ENCODE results near the gene FBN3.

FBN3 gene

DNA sequence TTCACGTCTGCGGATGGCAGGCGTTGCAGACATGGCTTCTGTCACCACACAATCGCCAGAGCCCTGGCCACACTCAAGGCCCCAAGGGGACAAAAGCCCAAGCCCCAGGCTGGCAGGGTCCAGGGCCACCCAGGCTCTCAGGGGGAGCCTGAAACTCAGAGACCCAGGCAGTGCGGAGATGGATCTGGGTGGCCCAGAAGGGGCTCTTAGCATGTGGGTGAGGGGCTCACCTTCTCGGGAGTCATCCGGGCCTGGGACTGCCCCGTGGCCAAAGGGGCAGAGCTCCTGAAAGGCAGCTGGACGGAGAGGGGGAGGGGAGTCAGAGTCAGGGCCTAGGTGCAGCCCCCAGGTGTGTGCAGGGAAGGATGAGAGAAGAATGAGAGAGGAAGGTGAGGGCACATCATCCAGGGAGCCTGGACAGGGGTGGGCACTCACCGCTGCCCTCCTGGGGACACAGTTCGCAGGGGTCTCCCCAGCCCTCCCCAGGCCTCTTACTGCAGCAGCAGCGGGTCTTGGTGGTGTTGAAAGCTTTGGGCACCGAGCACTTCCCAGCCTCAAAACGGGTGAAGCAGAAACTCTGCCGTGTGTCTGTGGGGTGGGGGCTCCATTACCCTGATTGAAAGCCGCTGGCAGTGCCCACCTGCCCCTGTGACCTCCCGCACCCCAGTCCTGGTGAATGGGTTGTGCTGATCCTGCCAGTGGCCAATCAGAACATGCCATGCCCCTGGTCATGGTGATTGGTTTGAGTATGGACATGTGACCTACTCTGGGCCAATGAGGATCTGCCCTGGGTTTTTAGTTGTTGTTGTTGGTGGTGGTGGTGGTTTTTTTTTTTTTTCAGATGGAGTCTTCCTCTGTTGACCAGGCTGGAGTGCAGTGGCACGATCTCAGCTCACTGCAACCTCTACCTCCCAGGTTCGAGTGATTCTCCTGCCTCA, 59.5 kb downstream of the FBN3 start:
- DNase-seq (ENCODE audit: low read depth in 2 of 2): no peak

DNA sequence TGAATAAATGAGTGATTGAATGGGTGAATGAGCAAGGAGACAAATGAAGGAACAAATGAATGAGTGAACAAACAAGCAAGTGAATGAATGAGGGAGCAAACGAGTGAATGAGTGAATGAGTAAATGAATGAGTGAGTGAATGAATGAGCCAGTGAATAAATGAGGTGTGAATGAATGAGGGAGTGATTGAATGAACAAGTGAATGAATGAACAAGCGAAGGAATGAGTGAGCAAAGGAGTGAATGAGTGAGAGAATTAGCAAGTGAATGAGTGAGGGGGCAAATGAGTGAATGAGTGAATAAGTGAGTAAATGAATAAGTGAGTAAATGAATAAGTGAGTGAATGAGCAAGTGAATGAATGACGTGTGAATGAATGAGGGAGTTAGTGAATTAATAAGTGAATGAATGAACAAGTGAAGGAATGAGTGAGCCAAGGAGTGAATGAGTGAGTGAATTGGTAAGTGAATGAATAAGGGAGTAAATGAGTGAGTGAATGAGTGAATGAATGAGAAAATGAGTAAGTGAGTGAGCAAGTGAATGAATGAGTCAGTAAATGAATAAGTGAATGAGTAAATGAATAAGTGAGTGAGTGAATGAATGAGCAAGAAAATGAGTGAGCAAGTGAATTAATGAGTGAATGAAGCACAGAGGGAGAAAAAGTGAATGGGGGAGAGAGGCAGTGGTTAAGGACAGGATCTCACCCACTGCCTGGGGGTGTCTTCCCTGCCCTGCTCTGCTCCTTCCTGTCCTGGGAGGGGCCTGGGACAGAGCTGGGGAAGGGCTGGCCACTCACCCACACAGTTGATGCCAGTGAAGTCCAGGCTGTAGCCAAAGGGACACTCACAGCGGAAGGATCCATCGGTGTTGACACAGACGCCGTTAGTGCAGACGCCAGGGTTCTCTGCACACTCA, 60.4 kb downstream of the FBN3 start:
- DNase-seq (ENCODE audit: low read depth in 2 of 2): no peak

DNA sequence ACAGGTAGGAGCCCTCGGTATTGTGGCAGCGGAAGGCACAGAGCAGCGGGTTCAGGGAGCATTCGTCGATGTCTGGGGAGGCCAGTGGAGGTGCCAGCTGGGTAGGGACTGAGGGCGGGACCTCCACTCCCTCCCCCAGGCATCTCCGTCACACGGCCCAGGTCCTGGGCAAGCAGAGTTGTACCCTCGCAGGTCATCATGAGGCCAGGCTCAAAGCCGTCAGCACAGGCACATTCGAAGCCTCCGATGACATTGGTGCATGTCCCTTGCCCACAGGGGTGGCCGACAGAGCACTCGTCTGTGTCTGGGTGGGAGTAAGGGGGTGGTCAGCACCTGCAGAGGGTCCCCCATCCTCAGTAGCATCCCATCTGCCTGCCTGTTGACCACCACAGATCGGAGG, 61.5 kb downstream of the FBN3 start:
- no peak for DNase-seq (ENCODE audit: low read depth in 2 of 2)

DNA sequence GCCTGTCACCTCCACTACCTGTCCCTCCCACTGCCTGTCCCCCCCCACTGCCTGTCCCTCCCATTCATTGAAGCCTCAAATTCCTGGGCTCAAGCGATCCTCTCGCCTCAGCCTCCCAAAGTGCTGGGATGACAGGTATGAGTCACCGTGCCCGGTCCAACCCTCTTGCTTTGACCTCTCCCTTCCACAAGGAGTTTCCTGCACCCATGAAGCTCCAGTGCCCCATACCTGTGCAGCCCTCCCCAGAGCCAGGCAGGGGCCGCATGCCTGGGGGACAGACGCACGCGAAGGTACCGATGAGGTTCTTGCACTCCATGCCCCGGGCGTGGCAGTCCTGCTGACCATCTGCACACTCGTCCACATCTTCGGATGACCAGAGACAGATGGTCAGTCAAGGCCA, 62.5 kb downstream of the FBN3 start:
- DNase-seq (ENCODE audit: low read depth in 2 of 2): no peak

- no peak for DNase-seq (ENCODE audit: low read depth in 2 of 2)
Measured at GRCh38 chr19:8085598-8086408, 63.6 kb downstream of the FBN3 start.

GRCh38 chr19:8084152-8084551, 65.2 kb downstream of the FBN3 start:
- DNase-seq (ENCODE audit: low read depth in 2 of 2): no peak

- no peak for DNase-seq (ENCODE audit: low read depth in 2 of 2)
Measured at GRCh38 chr19:8083141-8083540, 66.3 kb downstream of the FBN3 start.

- DNase-seq (ENCODE audit: low read depth in 2 of 2): no peak
Measured at GRCh38 chr19:8081569-8082550, 67.5 kb downstream of the FBN3 start.

DNA sequence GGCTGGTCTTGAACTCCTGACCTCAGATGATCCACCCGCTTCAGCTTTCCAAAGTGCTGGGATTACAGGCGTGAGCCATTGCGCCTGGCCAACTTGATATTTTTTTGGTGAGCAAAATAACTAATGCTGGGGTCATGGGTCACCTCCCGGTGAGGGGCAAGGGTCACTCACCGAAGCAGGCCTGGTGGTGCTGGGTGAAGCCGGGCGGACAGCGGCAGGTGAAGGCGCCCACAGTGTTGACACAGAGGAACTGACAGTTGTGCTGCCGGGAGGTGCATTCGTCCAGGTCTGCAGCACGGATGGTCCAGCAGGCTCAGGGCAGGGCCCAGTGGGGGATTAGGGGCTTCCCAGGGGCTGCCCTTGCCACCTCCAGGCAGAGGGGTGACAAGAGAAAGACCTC, 68.6 kb downstream of the FBN3 start:
- DNase-seq (ENCODE audit: low read depth in 2 of 2): no peak

DNA sequence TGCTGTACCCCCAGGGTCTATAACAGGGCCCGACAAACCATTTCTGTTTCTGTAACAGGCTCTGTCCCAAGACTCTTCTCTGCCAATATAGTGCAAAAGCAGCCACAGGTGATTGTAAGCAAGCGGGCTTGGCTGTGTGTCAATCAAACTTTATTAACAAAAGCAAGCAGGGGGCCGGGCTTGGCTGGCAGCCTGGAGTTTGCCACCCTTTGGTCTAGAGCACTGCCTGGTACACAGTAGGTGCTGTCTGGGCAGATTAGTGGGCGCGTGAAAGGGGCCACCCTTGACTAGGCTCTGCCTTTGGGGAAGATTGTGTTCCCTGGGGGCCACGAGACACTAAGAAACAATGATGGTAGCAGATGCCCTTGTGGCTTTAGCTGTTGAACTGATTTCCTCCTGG, 69.4 kb downstream of the FBN3 start:
- DNase-seq (ENCODE audit: low read depth in 2 of 2): no peak

- DNase-seq (ENCODE audit: low read depth in 2 of 2): no peak
Measured at GRCh38 chr19:8075158-8076074, 74.0 kb downstream of the FBN3 start.

DNA sequence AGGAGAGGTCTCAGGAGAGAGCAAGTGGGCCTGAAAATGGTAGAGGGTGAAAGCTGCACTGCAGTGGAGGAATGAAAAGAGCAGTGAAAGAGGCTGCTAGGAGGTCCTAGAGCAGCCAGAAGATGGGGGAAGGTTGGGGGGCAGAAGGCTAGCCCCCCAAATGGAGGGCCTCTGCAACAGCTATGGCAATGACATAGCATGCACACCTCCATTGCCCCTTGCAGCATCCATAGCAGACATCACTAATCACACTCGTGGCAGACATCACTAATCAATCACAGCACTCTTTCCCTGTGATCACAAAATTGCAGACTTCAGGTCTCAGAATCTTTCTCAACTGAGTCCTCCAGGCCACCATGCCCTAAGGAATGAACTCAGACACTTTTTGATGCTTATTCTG, 74.9 kb downstream of the FBN3 start:
- no peak for DNase-seq (ENCODE audit: low read depth in 2 of 2)

GRCh38 chr19:8071912-8072311, 77.5 kb downstream of the FBN3 start:
- DNase-seq (ENCODE audit: low read depth in 2 of 2): no peak

GRCh38 chr19:8069096-8069973, 80.1 kb downstream of the FBN3 start:
- DNase-seq (ENCODE audit: low read depth in 2 of 2): no peak

GRCh38 chr19:8065875-8066261, 83.5 kb downstream of the FBN3 start:
- no peak for DNase-seq (ENCODE audit: low read depth in 2 of 2)

- DNase-seq (ENCODE audit: low read depth in 2 of 2): no peak
Measured at GRCh38 chr19:8064911-8065874, 84.2 kb downstream of the FBN3 start.

DNA sequence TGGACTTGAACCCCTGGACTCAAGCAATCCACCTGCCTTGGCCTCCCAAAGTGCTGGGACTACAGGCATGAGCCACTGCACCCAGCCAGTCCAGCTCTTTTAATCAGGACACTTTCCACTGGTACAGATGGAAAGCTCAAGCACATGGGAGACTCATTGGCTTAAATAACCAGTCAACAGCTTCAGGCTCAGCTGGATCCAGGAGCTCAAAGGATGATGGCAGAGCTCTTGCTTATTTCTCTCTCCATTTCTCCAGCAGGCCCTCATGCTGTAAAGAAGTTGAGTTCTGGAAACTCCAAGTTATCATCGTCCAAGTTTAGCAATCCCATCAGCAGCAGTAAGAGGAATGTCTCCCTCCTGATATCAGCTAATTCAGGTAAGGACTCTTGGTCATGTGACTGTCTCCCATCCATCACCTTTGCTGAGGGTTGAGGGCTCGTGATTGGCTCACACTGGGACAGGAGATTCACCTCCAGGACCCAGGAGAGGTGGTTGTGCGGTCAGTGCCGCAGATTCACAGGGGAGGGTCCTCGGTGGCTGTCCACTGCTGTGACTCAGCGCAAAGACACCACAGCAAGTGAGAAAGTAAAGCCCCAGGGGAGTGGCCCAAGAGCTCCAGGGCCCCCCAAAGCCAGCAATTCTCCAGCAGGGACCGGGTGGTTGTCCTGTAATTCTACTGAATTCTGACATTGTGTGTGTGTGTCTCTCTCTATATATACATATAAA, 91.7 kb downstream of the FBN3 start:
- no peak for DNase-seq (ENCODE audit: low read depth in 2 of 2)
